Raji (cell line): ENCODE results near the gene ARHGAP27.

Experiments
- POLR2A ChIP-seq: IDR thresholded peaks from 2 replicates; pipeline ENCODE4 v1.6.1; 2011; ENCODE audit warnings: low read depth, low read length, control low read depth; ENCODE audit not compliant: insufficient read depth

Gene ARHGAP27

GRCh38 chr17:45394913-45395568 is 37.6 kb downstream of the ARHGAP27 start:
- TF ChIP-seq POLR2A: no peak

GRCh38 chr17:45394564-45394912 is 38.1 kb downstream of the ARHGAP27 start:
- no peak for TF ChIP-seq POLR2A

GRCh38 chr17:45394091-45394490 is 38.6 kb downstream of the ARHGAP27 start:
- no peak for TF ChIP-seq POLR2A

GRCh38 chr17:45393411-45393810 is 39.3 kb downstream of the ARHGAP27 start:
- TF ChIP-seq POLR2A: no peak

- TF ChIP-seq POLR2A: no peak
Observed at GRCh38 chr17:45391918-45392317, 40.8 kb downstream of the ARHGAP27 start.

- TF ChIP-seq POLR2A: no peak
Observed at GRCh38 chr17:45391291-45391690, 41.4 kb downstream of the ARHGAP27 start.

GRCh38 chr17:45389354-45389753 is 43.3 kb downstream of the ARHGAP27 start:
- no peak for TF ChIP-seq POLR2A

GRCh38 chr17:45388604-45389325 is 43.9 kb downstream of the ARHGAP27 start:
- no peak for TF ChIP-seq POLR2A

- no peak for TF ChIP-seq POLR2A
Observed at GRCh38 chr17:45387739-45388138, 44.9 kb downstream of the ARHGAP27 start.

- TF ChIP-seq POLR2A: no peak
Observed at GRCh38 chr17:45386178-45386577, 46.5 kb downstream of the ARHGAP27 start.

- TF ChIP-seq POLR2A: no peak
Observed at GRCh38 chr17:45385331-45385997, 47.2 kb downstream of the ARHGAP27 start.

GRCh38 chr17:45384789-45385262 is 47.8 kb downstream of the ARHGAP27 start:
- no peak for TF ChIP-seq POLR2A

GRCh38 chr17:45384047-45384788 is 48.5 kb downstream of the ARHGAP27 start:
- no peak for TF ChIP-seq POLR2A

GRCh38 chr17:45383003-45383402 is 49.7 kb downstream of the ARHGAP27 start:
- no peak for TF ChIP-seq POLR2A

GRCh38 chr17:45382226-45382625 is 50.4 kb downstream of the ARHGAP27 start:
- TF ChIP-seq POLR2A: no peak
